ENCODE measurements around the gene MT1E. TPM values are rescaled to one million over a fixed set of nuclear protein-coding genes. Genes with fewer than 3 reads are reported as not detected.

Gene MT1E
- total and polyA plus RNA-seq, 2 of the 13 experiments (the other 11 are each of a cell fraction or from before 2014, with no cell fraction given): 110 to 1,072 TPM

GRCh38 chr16:56632156-56632847 is 6.7 kb downstream of the MT1E start, which contains the start of gene MT1M (continued):
- TF ChIP-seq FOXM1 (CRISPR knock-in tag; IDR thresholded peaks at IDR 0.05) (no peak), MEIS2 (CRISPR knock-in tag; IDR thresholded peaks at IDR 0.05) (0 out of 2 replicates have a peak, but pooled peaks have one; percentile 3), ZSCAN31 (CRISPR knock-in tag; IDR thresholded peaks at IDR 0.05; ENCODE audit: low read depth) (no peak), SMAD3 (CRISPR knock-in tag; IDR thresholded peaks at IDR 0.05) (no peak), ZNF800 (CRISPR knock-in tag; IDR thresholded peaks at IDR 0.05) (peak; percentile 78; the same call in 1 of the 2 replicates), ARID5B (CRISPR knock-in tag; IDR thresholded peaks at IDR 0.05) (no peak), GATAD1 (CRISPR knock-in tag; IDR thresholded peaks at IDR 0.05) (0 out of 2 replicates have a peak, but pooled peaks have one; percentile 12), ZNF782 (CRISPR knock-in tag; IDR thresholded peaks at IDR 0.05; ENCODE audit: borderline replicate concordance) (no peak), ERF (CRISPR knock-in tag; IDR thresholded peaks at IDR 0.05) (peak; percentile 30; the same call in 1 of the 2 replicates), ZNF557 (CRISPR knock-in tag; IDR thresholded peaks at IDR 0.05) (no peak), NFIC (IDR thresholded peaks at IDR 0.05; ENCODE audit: low read length) (no peak), ZBTB42 (CRISPR knock-in tag; IDR thresholded peaks at IDR 0.05) (no peak), KLF16 (CRISPR knock-in tag; IDR thresholded peaks at IDR 0.05) (no peak), KLF12 (CRISPR knock-in tag; IDR thresholded peaks at IDR 0.05; ENCODE audit: borderline replicate concordance) (no peak), PHF8 (CRISPR knock-in tag; IDR thresholded peaks at IDR 0.05) (peak; percentile 26; the same call in 1 of the 2 replicates), CTCF (CRISPR knock-in tag; IDR thresholded peaks at IDR 0.05) (0 out of 2 replicates have a peak, but pooled peaks have one; percentile 10), GPBP1L1 (CRISPR knock-in tag; IDR thresholded peaks at IDR 0.05) (no peak), MZF1 (CRISPR knock-in tag; IDR thresholded peaks at IDR 0.05; ENCODE audit: borderline replicate concordance) (peak; percentile 82; the same call in 1 of the 2 replicates), HIC2 (CRISPR knock-in tag; IDR thresholded peaks at IDR 0.05; ENCODE audit: low read depth) (0 out of 2 replicates have a peak, but pooled peaks have one; percentile 22)

Measured in HepG2 (cell line).